ENCODE results near the gene SIGLEC1. TPM values are rescaled to one million over a fixed set of nuclear protein-coding genes. Genes with fewer than 3 reads are reported as not detected.

SIGLEC1 gene
- total RNA-seq, 1 experiment from 2014 or later: not detected

- Histone ChIP-seq H2AFZ (no peak overlapping the region), H3K27me3 (ENCODE audit: insufficient read depth, low read depth) (peaks cover 14% of the 10 kb centered on the region; the same call in 1 of the 2 replicates), H3K79me2 (ENCODE audit: low read depth) (no peaks in the 10 kb centered on the region), H3K9me3 (ENCODE audit: insufficient read depth, low read depth) (no peaks in the 10 kb centered on the region), H3K4me3 (no peak overlapping the region), H3K4me1 (replicated peaks; ENCODE audit: insufficient read depth) (no peaks in the 10 kb centered on the region), H3K36me3 (ENCODE audit: low read depth) (no peaks in the 10 kb centered on the region), H4K20me1 (ENCODE audit: insufficient read depth) (no peaks in the 10 kb centered on the region), H3K27ac (no peak overlapping the region), H3F3A (ENCODE audit: insufficient read depth, low read depth) (no peaks in the 10 kb centered on the region), H3K9me2 (ENCODE audit: insufficient read depth) (no peaks in the 10 kb centered on the region), H3K4me2 (no peak overlapping the region)
- TF ChIP-seq CTCF (conservative IDR thresholded peaks at IDR 0.05): no peak
- BruUV-seq (replicated peaks): no TSS peak
- DNase-seq: no peak
- CTCF ChIA-PET: no interaction called here
- intact Hi-C loops (cut with micrococcal nuclease; ENCODE audit: unreplicated experiment): no loop called here
- POLR2A ChIA-PET (ENCODE audit: unreplicated experiment): no interaction called here
Observed at GRCh38 chr20:3686867-3687321, 25.5 kb downstream of the SIGLEC1 start.

- H3K4me3 ChIP-seq: no peak overlapping the region
- no TSS peak for BruUV-seq (replicated peaks)
- ChIA-PET POLR2A (ENCODE audit: unreplicated experiment) (no interaction called here), CTCF (no interaction called here)
- no peaks in the 10 kb centered on the region for H3K36me3 ChIP-seq (ENCODE audit: low read depth)
- no peak for DNase-seq
- no peak overlapping the region for H3K4me2 ChIP-seq
- no peaks in the 10 kb centered on the region for H3F3A ChIP-seq (ENCODE audit: insufficient read depth, low read depth)
- TF ChIP-seq CTCF (conservative IDR thresholded peaks at IDR 0.05) (no peak), EZH2 (IDR thresholded peaks at IDR 0.05; ENCODE audit: low read depth) (no peak)
- H4K20me1 ChIP-seq (ENCODE audit: insufficient read depth): no peaks in the 10 kb centered on the region
- no peaks in the 10 kb centered on the region for H3K79me2 ChIP-seq (ENCODE audit: low read depth)
- no peak overlapping the region for H2AFZ ChIP-seq
- H3K9me2 ChIP-seq (ENCODE audit: insufficient read depth): no peaks in the 10 kb centered on the region
- intact Hi-C loops (cut with micrococcal nuclease; ENCODE audit: unreplicated experiment): no loop called here
- H3K4me1 ChIP-seq (replicated peaks; ENCODE audit: insufficient read depth): no peaks in the 10 kb centered on the region
- H3K27ac ChIP-seq: no peak overlapping the region
- H3K9me3 ChIP-seq (ENCODE audit: insufficient read depth, low read depth): no peaks in the 10 kb centered on the region
- H3K27me3 ChIP-seq (ENCODE audit: insufficient read depth, low read depth): peaks cover 14% of the 10 kb centered on the region; the same call in 1 of the 2 replicates
Observed at GRCh38 chr20:3686421-3686820, 26.0 kb downstream of the SIGLEC1 start.

- no peaks in the 10 kb centered on the region for H3F3A ChIP-seq (ENCODE audit: insufficient read depth, low read depth)
- intact Hi-C loops (cut with micrococcal nuclease; ENCODE audit: unreplicated experiment): no loop called here
- no peak overlapping the region for H3K4me2 ChIP-seq
- TF ChIP-seq EZH2 (IDR thresholded peaks at IDR 0.05; ENCODE audit: low read depth): no peak
- no peak for TF ChIP-seq CTCF (conservative IDR thresholded peaks at IDR 0.05)
- no peaks in the 10 kb centered on the region for H3K9me3 ChIP-seq (ENCODE audit: insufficient read depth, low read depth)
- no peaks in the 10 kb centered on the region for H3K79me2 ChIP-seq (ENCODE audit: low read depth)
- no peaks in the 10 kb centered on the region for H4K20me1 ChIP-seq (ENCODE audit: insufficient read depth)
- no peak overlapping the region for H2AFZ ChIP-seq
- DNase-seq: no peak
- H3K27me3 ChIP-seq (ENCODE audit: insufficient read depth, low read depth): peaks cover 14% of the 10 kb centered on the region; the same call in 1 of the 2 replicates
- ChIA-PET POLR2A (ENCODE audit: unreplicated experiment) (no interaction called here), CTCF (interaction anchor here (0.6 kb wide), 1 partner anchor 509 kb away, joined by 3 read pairs; no protein-coding TSS in a partner anchor)
- H3K36me3 ChIP-seq (ENCODE audit: low read depth): no peaks in the 10 kb centered on the region
- no peak overlapping the region for H3K4me3 ChIP-seq
- H3K4me1 ChIP-seq (replicated peaks; ENCODE audit: insufficient read depth): no peaks in the 10 kb centered on the region
- H3K9me2 ChIP-seq (ENCODE audit: insufficient read depth): no peaks in the 10 kb centered on the region
- no TSS peak for BruUV-seq (replicated peaks)
- H3K27ac ChIP-seq: no peak overlapping the region
Observed at GRCh38 chr20:3685341-3685740, 27.1 kb downstream of the SIGLEC1 start.

Data from PC-9 (cell line).